H1 (cell line): ENCODE data around the gene C7orf25. TPM values are rescaled to one million over a fixed set of nuclear protein-coding genes. Genes with fewer than 3 reads are reported as not detected.

Source experiments
- CTBP2 ChIP-seq: IDR thresholded peaks from 2 replicates; pipeline ENCODE4 v1.7.0; 2011; ENCODE audit warnings: borderline replicate concordance, mild to moderate bottlenecking, moderate library complexity, mixed read lengths, low read length; ENCODE audit not compliant: insufficient read depth, insufficient read length
- HDAC2 ChIP-seq, 2 experiments: fragments of 300-600 bp in 1 of 2; sonication (generic) in 1 of 2; IDR thresholded peaks; 2 replicates each; pipeline ENCODE4 v1.6.1; 2011 to 2012; ENCODE audit warnings: low read depth in 2 of 2, low read length in 2 of 2, mild to moderate bottlenecking in 2 of 2, moderate library complexity in 2 of 2, borderline replicate concordance in 1 of 2, inconsistent platforms in 1 of 2
- JUN ChIP-seq: IDR thresholded peaks from 2 replicates; pipeline ENCODE4 v1.6.1; 2011; ENCODE audit warnings: low read depth, mild to moderate bottlenecking, improper control_type of control experiment, low read length
- PHF8 ChIP-seq: fragments of 200-600 bp; sonication (generic); conservative IDR thresholded peaks from 2 replicates; pipeline ENCODE4 v1.7.1; 2012; ENCODE audit warnings: low read depth, mild to moderate bottlenecking, inconsistent platforms, low read length, moderate library complexity
- RFX5 ChIP-seq: IDR thresholded peaks from 2 replicates; pipeline ENCODE4 v1.6.1; 2011; ENCODE audit warnings: low read depth, low read length, improper control_type of control experiment, borderline replicate concordance
- SIN3A ChIP-seq, 2 experiments: IDR thresholded peaks in 1 of 2; conservative IDR thresholded peaks in 1 of 2; 2 replicates each; pipeline ENCODE4 v1.6.1; 2011 to 2012; ENCODE audit warnings: low read length in 2 of 2, improper control_type of control experiment in 1 of 2, low read depth in 1 of 2, mild to moderate bottlenecking in 1 of 2
- SP1 ChIP-seq: IDR thresholded peaks from 2 replicates; pipeline ENCODE4 v1.6.1; 2011; ENCODE audit warnings: low read depth, low read length
- SP4 ChIP-seq: IDR thresholded peaks from 2 replicates; pipeline ENCODE4 v1.6.1; 2012; ENCODE audit warnings: low read length, inconsistent platforms
- polyA plus RNA-seq, 7 experiments: library from polyadenylated mRNA; depleted of rRNA in 3 of 7; stranded (reverse) in 5 of 7; unstranded in 2 of 7; fragments of >200 nt in 5 of 7; fragments of 200-250 nt in 2 of 7; gene quantifications; 1 replicate in 5 of 7; 2 replicates in 1 of 7; 4 replicates in 1 of 7; pipeline versions ENCODE4 v1.2.1 to v1.2.3, GENCODE V29; 2011 to 2013; ENCODE audit warnings: missing spikeins in 2 of 7, mixed read lengths in 2 of 7
- total RNA-seq: library from RNA; stranded (reverse); fragmentation: NEBNext Ultra II Directional; extraction: Animal tissue kit (Norgen Biotek cat#: 25700); gene quantifications from 2 replicates; pipeline ENCODE4 v1.2.1, GENCODE V29; 2021
- TF ChIP-seq, protein P1 (sequence below): fragments of 300-600 bp; sonication (generic); IDR thresholded peaks from 2 replicates; pipeline ENCODE4 v1.7.1; 2012; ENCODE audit warnings: low read length, moderate library complexity, mild to moderate bottlenecking, inconsistent platforms; ENCODE audit not compliant: insufficient replicate concordance
- TF ChIP-seq, protein P2 (sequence below): IDR thresholded peaks from 2 replicates; pipeline ENCODE4 v1.6.1; 2011; ENCODE audit warnings: low read length, improper control_type of control experiment

C7orf25 gene
- total and polyA plus RNA-seq, 2 of the 8 experiments (the other 6 are each of a cell fraction or from before 2014, with no cell fraction given), result 0.70 to 4.5 TPM

DNA sequence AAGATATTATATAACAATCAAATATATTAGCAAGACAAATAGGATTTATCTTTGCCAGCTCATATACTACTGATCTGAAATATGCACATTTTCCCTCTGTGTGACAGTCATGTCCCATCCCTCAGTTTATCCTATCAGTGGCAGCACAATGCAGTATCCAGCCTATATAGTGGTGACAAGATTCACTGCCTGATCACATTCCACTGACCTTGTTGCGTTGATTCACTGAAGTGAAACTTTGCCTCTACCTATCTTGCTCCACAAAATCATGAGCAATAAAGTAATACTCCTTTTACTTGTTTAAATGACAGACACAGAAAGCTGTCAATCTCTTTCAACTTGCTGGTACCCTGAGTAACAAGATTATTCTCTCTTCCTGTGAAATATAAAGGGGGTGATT, 13.8 kb upstream of the C7orf25 start (continued):
- TF ChIP-seq, protein P1, sequence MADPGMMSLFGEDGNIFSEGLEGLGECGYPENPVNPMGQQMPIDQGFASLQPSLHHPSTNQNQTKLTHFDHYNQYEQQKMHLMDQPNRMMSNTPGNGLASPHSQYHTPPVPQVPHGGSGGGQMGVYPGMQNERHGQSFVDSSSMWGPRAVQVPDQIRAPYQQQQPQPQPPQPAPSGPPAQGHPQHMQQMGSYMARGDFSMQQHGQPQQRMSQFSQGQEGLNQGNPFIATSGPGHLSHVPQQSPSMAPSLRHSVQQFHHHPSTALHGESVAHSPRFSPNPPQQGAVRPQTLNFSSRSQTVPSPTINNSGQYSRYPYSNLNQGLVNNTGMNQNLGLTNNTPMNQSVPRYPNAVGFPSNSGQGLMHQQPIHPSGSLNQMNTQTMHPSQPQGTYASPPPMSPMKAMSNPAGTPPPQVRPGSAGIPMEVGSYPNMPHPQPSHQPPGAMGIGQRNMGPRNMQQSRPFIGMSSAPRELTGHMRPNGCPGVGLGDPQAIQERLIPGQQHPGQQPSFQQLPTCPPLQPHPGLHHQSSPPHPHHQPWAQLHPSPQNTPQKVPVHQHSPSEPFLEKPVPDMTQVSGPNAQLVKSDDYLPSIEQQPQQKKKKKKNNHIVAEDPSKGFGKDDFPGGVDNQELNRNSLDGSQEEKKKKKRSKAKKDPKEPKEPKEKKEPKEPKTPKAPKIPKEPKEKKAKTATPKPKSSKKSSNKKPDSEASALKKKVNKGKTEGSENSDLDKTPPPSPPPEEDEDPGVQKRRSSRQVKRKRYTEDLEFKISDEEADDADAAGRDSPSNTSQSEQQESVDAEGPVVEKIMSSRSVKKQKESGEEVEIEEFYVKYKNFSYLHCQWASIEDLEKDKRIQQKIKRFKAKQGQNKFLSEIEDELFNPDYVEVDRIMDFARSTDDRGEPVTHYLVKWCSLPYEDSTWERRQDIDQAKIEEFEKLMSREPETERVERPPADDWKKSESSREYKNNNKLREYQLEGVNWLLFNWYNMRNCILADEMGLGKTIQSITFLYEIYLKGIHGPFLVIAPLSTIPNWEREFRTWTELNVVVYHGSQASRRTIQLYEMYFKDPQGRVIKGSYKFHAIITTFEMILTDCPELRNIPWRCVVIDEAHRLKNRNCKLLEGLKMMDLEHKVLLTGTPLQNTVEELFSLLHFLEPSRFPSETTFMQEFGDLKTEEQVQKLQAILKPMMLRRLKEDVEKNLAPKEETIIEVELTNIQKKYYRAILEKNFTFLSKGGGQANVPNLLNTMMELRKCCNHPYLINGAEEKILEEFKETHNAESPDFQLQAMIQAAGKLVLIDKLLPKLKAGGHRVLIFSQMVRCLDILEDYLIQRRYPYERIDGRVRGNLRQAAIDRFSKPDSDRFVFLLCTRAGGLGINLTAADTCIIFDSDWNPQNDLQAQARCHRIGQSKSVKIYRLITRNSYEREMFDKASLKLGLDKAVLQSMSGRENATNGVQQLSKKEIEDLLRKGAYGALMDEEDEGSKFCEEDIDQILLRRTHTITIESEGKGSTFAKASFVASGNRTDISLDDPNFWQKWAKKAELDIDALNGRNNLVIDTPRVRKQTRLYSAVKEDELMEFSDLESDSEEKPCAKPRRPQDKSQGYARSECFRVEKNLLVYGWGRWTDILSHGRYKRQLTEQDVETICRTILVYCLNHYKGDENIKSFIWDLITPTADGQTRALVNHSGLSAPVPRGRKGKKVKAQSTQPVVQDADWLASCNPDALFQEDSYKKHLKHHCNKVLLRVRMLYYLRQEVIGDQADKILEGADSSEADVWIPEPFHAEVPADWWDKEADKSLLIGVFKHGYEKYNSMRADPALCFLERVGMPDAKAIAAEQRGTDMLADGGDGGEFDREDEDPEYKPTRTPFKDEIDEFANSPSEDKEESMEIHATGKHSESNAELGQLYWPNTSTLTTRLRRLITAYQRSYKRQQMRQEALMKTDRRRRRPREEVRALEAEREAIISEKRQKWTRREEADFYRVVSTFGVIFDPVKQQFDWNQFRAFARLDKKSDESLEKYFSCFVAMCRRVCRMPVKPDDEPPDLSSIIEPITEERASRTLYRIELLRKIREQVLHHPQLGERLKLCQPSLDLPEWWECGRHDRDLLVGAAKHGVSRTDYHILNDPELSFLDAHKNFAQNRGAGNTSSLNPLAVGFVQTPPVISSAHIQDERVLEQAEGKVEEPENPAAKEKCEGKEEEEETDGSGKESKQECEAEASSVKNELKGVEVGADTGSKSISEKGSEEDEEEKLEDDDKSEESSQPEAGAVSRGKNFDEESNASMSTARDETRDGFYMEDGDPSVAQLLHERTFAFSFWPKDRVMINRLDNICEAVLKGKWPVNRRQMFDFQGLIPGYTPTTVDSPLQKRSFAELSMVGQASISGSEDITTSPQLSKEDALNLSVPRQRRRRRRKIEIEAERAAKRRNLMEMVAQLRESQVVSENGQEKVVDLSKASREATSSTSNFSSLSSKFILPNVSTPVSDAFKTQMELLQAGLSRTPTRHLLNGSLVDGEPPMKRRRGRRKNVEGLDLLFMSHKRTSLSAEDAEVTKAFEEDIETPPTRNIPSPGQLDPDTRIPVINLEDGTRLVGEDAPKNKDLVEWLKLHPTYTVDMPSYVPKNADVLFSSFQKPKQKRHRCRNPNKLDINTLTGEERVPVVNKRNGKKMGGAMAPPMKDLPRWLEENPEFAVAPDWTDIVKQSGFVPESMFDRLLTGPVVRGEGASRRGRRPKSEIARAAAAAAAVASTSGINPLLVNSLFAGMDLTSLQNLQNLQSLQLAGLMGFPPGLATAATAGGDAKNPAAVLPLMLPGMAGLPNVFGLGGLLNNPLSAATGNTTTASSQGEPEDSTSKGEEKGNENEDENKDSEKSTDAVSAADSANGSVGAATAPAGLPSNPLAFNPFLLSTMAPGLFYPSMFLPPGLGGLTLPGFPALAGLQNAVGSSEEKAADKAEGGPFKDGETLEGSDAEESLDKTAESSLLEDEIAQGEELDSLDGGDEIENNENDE, result no peak
- no peak for TF ChIP-seq HDAC2 (IDR thresholded peaks at IDR 0.05; ENCODE audit: borderline replicate concordance in 1 of 2, low read depth in 2 of 2, low read length in 2 of 2)
- TF ChIP-seq PHF8, result no peak
- TF ChIP-seq, protein P2, sequence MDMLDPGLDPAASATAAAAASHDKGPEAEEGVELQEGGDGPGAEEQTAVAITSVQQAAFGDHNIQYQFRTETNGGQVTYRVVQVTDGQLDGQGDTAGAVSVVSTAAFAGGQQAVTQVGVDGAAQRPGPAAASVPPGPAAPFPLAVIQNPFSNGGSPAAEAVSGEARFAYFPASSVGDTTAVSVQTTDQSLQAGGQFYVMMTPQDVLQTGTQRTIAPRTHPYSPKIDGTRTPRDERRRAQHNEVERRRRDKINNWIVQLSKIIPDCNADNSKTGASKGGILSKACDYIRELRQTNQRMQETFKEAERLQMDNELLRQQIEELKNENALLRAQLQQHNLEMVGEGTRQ, result no peak
- no peak for TF ChIP-seq RFX5
- no peak for TF ChIP-seq SP4
- no peak for TF ChIP-seq SP1
- TF ChIP-seq SIN3A (conservative IDR thresholded peaks at IDR 0.05 in 1 of 2, IDR thresholded peaks at IDR 0.05 in 1 of 2; ENCODE audit: low read depth in 1 of 2, low read length in 2 of 2), result no peak
- TF ChIP-seq CTBP2, result no peak
- TF ChIP-seq JUN, result no peak
